HepG2 (cell line): ENCODE measurements around the gene MEX3A. TPM values are rescaled to one million over a fixed set of nuclear protein-coding genes. Genes with fewer than 3 reads are reported as not detected.

Source experiments
- CC2D1A ChIP-seq: sonication (generic); formaldehyde crosslinking; IDR thresholded peaks from 2 replicates; pipeline ENCODE4 v1.8.1; 2023; ENCODE audit warnings: mild to moderate bottlenecking, missing genetic modification reagents
- CHD2 ChIP-seq: IDR thresholded peaks from 2 replicates; pipeline ENCODE4 v1.6.1; 2011; ENCODE audit warnings: low read depth, low read length, improper control_type of control experiment
- HDAC2 ChIP-seq: sonication (generic); formaldehyde crosslinking; IDR thresholded peaks from 2 replicates; pipeline ENCODE4 v1.4.0; 2020; ENCODE audit warnings: missing genetic modification reagents
- JARID2 ChIP-seq: sonication (generic); formaldehyde crosslinking; IDR thresholded peaks from 2 replicates; pipeline ENCODE4 v1.8.1; 2023; ENCODE audit warnings: missing genetic modification reagents, inconsistent platforms; ENCODE audit not compliant: insufficient replicate concordance
- KDM4B ChIP-seq: sonication (generic); formaldehyde crosslinking; IDR thresholded peaks from 2 replicates; pipeline ENCODE4 v1.4.0; 2020; ENCODE audit warnings: missing genetic modification reagents
- MTERF4 ChIP-seq: sonication (generic); formaldehyde crosslinking; IDR thresholded peaks from 2 replicates; pipeline ENCODE4 v1.8.0; 2023; ENCODE audit warnings: mild to moderate bottlenecking, missing genetic modification reagents
- NONO ChIP-seq, 2 experiments: fragments of 450-650 bp in 1 of 2; sonication (generic) in 1 of 2; formaldehyde crosslinking in 1 of 2; IDR thresholded peaks in 1 of 2; conservative IDR thresholded peaks in 1 of 2; 2 replicates each; pipeline versions ENCODE4 v1.6.1 to v1.8.0; 2017 to 2022; ENCODE audit warnings: mild to moderate bottlenecking in 1 of 2, missing genetic modification reagents in 1 of 2, moderate library complexity in 1 of 2
- TBP ChIP-seq: sonication (generic); formaldehyde crosslinking; IDR thresholded peaks from 2 replicates; pipeline ENCODE4 v1.5.0; 2020; ENCODE audit warnings: missing genetic modification reagents
- TFAP4 ChIP-seq: sonication (generic); IDR thresholded peaks from 2 replicates; pipeline ENCODE4 v1.6.1; 2016; ENCODE audit warnings: low read depth, borderline replicate concordance
- TRAFD1 ChIP-seq: sonication (generic); formaldehyde crosslinking; IDR thresholded peaks from 2 replicates; pipeline ENCODE4 v1.5.1; 2020; ENCODE audit warnings: missing genetic modification reagents, mild to moderate bottlenecking, borderline replicate concordance
- ZHX2 ChIP-seq, 2 experiments: sonication (generic) in 1 of 2; formaldehyde crosslinking in 1 of 2; IDR thresholded peaks; 2 replicates each; pipeline versions ENCODE4 v1.6.1 to v1.9.0; 2014 to 2022; ENCODE audit warnings: antibody characterized with exemption in 1 of 2, borderline replicate concordance in 1 of 2, inconsistent platforms in 1 of 2, low read depth in 1 of 2, missing genetic modification reagents in 1 of 2
- ZNF512B ChIP-seq: sonication (generic); formaldehyde crosslinking; IDR thresholded peaks from 2 replicates; pipeline ENCODE4 v1.5.1; 2020; ENCODE audit warnings: missing genetic modification reagents, mild to moderate bottlenecking, borderline replicate concordance
- ZNF549 ChIP-seq: sonication (generic); formaldehyde crosslinking; IDR thresholded peaks from 2 replicates; pipeline ENCODE4 v1.5.0; 2020; ENCODE audit warnings: missing genetic modification reagents
- ZNF749 ChIP-seq: sonication (generic); formaldehyde crosslinking; IDR thresholded peaks from 2 replicates; pipeline ENCODE4 v1.8.0; 2022; ENCODE audit warnings: mild to moderate bottlenecking, missing genetic modification reagents, moderate library complexity, borderline replicate concordance
- ZSCAN30 ChIP-seq: sonication (generic); formaldehyde crosslinking; IDR thresholded peaks from 2 replicates; pipeline ENCODE4 v1.5.0; 2020; ENCODE audit warnings: mild to moderate bottlenecking, missing genetic modification reagents
- polyA plus RNA-seq, 8 experiments: library from polyadenylated mRNA; depleted of rRNA in 3 of 8; stranded (reverse) in 7 of 8; unstranded in 1 of 8; fragments of >200 nt; fragmentation: Illumina TruSeq in 4 of 8; extraction: Trizol in 4 of 8; gene quantifications; 2 replicates each; pipeline versions ENCODE4 v1.2.1 to v1.2.3, GENCODE V29; 2011 to 2016; ENCODE audit warnings: low read depth in 4 of 8, missing spikeins in 1 of 8, mixed read lengths in 1 of 8; ENCODE audit not compliant: insufficient read depth in 1 of 8
- total RNA-seq, 5 experiments: library from RNA; depleted of rRNA; stranded (reverse); fragments of >200 nt; fragmentation: Illumina TruSeq; extraction: Trizol; gene quantifications; 2 replicates each; pipeline ENCODE4 v1.2.3, GENCODE V29; 2016; ENCODE audit warnings: low read depth in 1 of 5

The MEX3A gene
- total and polyA plus RNA-seq, 2 of the 13 experiments (the other 11 are each of a cell fraction or from before 2014, with no cell fraction given): 7.6 to 9.1 TPM

GRCh38 chr1:156114101-156114918 lies 32.0 kb upstream of the MEX3A start, which contains the start of gene LMNA (continued):
- TF ChIP-seq MTERF4 (CRISPR knock-in tag) (no peak), JARID2 (CRISPR knock-in tag) (no peak), TBP (no peak), ZNF549 (CRISPR knock-in tag) (no peak), ZNF749 (CRISPR knock-in tag) (no peak), NONO (IDR thresholded peaks at IDR 0.05) (no peak), NONO (CRISPR knock-in tag; conservative IDR thresholded peaks at IDR 0.05) (no peak), HDAC2 (no peak), CC2D1A (no peak), ZSCAN30 (CRISPR knock-in tag) (no peak), KDM4B (CRISPR knock-in tag) (0 out of 2 replicates have a peak, but pooled peaks have one; percentile 61), CHD2 (no peak), TFAP4 (no peak), ZNF512B (0 out of 2 replicates have a peak, but pooled peaks have one; percentile 22), TRAFD1 (no peak), ZHX2 (IDR thresholded peaks at IDR 0.05; ENCODE audit: low read depth) (0 out of 2 replicates have a peak, but pooled peaks have one; percentile 36), ZHX2 (CRISPR knock-in tag; IDR thresholded peaks at IDR 0.05; ENCODE audit: borderline replicate concordance) (no peak)
